GM19324 (cell line): Measurements from ENCODE around the gene IFT74.

ENCODE experiments used
- ATAC-seq: cut with Tn5 transposase; IDR thresholded peaks from one replicate; pipeline ENCODE4 v1.9.1; 2021; ENCODE audit warnings: mild to moderate bottlenecking, moderate library complexity; ENCODE audit not compliant: unreplicated experiment, low FRiP score

Gene IFT74

DNA sequence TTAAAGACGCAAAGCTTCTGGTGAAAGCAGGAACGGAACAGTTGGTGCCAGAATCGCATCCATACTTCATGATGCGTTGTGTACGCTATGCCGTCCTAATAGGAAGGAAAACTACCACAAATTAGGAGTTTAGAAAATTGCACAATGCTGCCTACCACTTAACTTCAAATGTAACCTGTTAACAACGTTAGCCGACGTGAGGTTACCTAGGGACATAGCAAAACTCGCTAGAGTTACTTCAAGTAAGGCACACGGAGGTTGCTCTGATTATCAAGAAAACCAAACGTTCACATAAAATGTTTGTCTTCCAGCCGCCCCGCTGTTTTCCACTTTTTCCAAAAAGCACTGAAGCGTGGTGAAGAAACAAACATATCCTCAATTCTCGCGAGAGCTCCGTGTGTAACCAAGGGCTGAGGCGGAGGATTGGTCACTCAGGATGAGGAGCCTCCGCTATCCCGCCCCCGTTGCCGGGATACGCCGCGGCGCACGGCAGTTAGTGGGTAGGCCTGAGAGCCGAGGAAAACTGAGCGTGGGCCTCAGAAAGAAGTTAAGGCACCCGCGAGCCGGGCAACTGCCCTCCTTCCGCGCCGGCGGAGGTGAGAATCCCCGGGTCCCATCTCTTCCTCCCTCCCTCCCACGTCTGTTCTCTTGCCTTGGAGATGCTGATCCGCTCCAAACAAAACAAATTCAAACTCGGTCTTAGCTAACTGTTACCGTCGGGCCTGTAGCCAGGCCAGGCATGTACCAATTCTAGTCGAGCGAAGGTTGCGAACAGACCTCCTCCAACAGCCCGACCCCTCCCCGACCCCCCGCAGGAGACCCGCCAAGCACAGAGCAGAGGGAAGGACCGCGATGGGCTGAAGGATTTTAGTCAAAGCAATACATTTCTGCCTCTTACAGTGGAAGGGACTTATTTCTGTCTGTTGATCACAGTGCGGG lies at the start of gene IFT74:
Gene IFT74, plus strand, starts transcription at position 492 of the 939 bp plus-strand sequence. CDS start 5,556 bp downstream, outside the sequence.
- ATAC-seq = peak; percentile 100

DNA sequence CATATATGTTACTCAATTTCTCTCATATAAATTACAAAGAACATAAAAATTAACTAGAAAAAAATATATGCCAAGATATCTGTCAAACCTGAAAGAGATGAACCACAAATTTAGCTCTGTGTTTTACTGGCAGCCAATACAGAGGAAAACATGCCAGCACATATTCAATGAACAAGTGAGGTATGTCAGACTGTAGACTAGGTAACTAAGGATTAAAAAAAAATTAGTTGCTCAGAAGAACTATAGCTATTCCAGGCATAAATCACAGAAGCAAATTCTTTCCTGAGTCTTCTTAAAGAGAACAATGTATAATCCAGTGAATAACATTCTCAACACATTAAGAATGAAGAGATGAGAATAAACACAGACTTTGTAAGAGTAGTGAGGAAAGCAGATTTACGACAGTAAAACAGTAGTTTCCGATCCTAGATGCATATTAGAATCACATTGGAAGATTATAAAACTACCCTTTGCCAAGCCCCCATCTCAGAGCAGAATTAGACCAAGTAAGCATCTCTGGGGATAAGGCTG lies 43.0 kb upstream of the IFT74 start:
- ATAC-seq = no peak

DNA sequence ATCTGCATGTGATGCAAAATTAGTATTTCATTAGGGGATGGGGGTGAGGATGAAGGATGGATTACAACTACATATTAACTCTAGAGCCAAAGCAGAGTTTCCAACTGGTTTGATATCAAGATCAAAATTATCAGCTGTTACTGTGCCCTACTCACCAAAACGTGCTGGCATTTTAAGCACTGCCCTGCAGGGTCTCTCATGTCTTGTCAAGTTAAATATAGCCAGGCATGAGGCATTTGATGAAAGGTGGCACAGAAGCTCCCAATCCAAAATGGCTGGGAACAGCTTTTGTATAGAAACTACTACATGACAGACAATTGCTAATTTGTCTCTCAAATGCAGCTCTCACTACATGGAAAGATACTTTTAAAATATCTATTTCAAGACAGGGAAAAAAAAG lies 36.5 kb upstream of the IFT74 start:
- ATAC-seq = no peak

DNA sequence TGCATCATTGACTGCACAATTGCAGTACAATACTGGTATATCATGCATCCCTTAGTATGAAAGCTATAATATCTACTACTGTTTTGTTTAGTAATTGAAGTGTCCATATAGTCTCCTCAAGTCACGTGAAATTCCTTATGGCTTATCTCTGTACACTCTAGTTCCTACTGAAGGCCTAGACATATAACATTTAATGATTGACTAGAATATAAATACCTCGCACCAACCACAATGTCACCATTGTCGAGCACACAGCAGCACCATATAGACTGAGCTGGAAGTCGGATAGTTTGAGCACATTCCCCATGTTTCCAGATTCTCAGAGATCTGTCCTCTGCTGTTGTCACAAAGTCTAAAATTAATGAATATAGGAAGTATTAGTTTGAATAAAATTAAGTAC lies 30.6 kb upstream of the IFT74 start:
- no peak for ATAC-seq

DNA sequence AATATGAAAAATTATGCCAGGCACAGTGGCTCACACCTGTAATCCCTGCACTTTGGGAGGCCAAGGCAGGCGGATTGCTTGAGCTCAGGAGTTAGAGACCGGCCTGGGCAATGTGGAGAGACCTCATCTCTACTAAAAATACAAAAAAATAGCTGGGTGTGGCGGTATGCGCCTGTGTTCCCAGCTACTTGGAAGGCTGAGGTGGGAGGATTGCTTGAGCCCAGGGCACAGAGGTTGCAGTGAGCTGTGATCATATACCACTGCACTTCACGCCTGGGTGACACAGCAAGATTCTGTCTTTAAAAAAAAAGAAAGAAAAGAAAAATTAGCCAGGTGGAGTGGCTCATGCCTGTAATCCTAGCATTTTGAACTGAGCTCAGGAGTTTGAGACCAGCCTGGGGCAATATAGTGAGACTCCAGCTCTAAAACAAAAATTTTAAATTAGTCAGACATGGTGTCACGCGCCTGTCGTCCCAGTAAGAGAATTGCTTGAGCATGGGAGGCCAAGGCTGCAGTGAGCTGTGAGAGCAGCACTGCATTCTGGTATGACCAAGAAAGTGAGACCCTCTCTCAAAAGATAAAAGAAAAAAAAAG lies 27.2 kb upstream of the IFT74 start:
- ATAC-seq = no peak

DNA sequence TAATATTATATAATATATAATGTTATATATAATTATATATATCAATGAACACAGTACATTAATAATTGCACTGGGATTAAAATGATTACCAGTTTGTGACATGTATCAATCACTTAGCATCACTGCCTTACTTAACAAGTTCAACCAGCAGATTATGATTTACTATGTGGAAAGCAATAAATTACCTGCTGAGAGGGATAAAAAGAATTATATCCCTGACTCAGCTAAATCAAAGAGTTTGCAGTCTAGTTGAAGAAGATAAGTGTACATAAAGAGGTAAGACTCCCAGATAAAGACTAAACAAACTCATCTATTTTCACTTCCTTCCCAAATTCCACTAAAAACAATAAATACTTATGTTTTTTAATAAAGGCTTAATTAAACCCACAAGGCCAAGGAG lies 20.4 kb upstream of the IFT74 start:
- no peak for ATAC-seq

DNA sequence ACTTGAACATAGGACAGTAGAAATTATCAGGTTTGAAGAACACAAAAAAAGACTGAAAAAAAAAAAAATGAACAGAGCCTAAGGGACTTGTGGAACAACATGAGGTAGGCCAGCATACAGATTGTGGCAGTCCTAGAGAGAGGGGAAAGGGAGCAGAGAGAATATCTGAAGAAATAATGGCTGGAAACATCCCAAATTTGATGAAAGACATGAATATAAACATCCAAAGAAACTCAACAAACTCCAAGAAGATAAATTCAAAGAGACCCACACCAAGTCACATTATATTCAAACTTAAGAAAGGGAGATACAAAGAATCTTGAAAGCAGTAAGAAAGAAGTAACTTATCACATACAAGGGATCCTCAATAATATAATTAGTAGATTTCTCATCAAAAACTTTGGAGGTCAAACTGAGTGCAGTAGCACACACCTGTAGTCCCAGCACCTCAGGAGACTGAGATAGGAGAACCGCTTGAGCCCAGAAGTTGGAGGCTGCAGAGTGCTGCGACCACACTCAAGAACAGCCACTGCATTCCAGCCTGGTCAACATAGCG lies 18.3 kb upstream of the IFT74 start:
- no peak for ATAC-seq

DNA sequence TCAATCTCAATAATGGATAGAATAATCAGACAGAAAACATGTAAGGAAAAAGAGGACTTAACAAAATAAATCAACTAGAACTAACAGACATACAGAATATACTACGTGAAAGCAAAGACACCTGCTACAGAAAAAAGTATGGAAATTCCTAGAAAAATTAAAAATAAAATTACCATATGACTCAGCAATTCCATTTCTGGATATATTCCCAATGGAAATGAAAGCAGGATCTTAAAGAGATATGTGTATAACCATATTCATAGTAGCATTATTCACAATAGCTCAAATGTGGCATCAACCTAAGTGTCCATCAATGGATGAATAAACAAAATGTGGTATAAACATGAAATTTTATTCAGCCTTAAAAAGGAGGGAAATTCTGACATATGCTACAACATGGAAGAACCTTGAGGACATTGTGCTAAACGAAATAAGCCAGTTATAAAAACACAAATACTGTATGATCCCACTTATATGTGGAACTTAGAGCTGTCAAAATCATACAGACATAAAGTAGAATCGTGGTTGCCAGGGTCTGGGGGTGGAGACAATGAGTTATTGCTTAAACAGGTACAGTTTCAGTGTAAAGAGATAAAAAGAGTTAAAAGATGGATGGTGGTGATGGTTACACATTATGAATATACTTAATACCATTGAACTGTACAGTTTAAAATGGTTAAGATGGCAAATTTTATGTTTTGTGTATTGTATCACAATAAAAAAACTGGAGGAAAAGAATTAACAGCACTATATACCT lies 16.1 kb upstream of the IFT74 start:
- ATAC-seq = no peak

DNA sequence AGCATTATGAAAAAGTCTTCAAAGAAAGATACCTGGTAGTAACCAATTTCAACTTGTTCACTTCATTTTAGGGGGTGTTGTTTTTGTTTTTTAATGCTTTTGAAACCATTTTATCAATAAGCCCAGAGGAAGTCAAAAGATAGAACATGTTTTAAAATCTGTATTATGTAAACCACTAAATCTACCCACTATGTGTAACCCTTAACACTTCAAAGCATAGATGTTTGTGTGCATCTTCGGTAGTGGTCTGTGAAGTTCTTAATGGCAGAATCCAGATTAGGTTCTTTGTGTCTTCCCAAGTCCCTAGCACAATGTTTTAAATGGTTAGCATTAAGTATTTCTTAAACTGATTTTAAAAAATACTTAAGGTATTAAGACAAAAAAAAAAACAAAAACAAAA lies 15.4 kb upstream of the IFT74 start:
- ATAC-seq = no peak

DNA sequence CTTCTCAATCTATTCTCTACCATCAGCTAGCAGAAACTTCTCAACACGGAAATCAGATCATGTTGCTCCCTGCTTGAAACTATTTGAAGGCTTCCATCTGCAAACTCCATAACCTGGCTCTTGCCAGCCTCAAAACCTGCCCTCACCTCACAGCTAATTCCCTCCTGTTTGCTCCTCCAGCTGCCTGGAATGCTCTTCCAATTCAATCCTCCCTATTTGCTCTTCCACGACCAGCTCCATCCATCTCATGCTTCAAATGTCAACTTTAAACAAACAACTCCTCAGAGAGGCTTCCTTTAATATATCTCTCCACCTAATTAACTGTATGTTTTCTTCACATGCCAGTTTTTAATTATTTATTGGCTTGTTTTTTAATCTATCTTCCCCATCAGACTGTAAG lies 10.6 kb upstream of the IFT74 start:
- ATAC-seq = no peak

DNA sequence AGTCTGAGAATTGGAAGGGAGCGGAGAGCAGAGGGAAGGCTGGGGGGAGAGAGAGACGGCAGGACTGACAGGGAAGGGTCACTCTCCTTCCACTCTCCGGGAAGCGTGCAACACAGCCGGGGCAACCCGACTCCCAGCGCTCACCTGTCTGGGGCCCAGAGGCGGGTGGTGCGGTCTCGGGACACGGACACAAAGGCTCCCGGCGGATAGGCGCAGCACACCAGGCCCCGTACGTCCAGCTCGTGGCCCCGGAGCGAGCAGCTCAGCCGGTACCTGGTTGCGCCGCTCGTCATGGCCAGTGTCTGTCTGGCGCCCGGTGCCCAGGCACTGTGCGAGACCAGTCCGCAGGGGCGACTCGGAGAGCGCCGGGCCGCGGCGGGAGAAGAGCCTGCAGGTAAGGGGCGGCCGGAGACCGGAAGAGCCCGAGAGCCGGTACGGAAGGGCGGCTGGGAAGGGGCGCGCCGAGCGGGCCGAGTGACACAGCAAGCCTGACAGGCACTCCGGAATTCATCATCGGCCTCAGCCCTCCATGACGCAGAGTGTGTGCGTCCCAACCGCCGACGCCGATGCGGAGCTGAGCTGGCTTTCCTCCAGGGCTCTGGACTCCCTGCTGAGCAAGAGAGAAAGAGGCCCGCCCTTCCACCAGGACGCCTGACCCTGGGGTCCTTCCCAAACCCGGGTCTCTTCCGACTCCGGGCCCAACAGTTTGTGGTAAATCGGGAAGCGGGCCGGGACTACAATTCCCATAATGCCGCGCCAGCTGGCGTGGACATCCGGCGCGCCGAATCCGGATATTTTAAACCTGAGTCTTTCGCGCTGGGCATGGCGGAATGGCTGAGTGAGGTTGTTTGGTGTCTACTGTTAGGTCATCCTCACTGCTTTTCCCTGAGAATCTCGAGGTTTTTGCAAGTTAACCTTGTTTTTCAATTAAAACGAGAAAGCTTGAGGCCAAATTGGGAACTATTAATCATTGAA lies 9.2 kb upstream of the IFT74 start, which contains the start of gene PLAA:
Gene PLAA, minus strand, starts transcription at position 490 of the 975 bp plus-strand sequence. Its CDS starts 197 bp downstream, at position 293.
- peak; percentile 100 for ATAC-seq

DNA sequence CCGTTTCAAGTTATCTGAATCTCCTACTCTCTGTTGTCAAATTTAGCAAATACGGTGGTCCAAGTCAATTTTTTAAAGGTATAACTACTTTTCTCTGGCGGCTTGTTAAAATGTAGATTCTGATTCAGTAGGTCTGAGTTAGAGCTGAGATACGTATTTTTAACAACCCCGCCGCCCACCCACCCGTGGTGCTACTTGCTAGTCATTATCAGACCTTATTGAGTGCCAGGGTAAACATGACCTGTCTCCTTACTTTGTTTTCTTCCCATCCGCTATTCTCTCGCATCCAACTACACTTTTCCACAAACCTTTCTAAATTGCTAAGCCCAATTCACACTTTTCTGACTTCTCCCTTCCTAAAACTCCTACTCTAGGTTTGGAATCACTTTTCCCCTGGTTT lies 8.5 kb upstream of the IFT74 start:
- ATAC-seq = no peak

DNA sequence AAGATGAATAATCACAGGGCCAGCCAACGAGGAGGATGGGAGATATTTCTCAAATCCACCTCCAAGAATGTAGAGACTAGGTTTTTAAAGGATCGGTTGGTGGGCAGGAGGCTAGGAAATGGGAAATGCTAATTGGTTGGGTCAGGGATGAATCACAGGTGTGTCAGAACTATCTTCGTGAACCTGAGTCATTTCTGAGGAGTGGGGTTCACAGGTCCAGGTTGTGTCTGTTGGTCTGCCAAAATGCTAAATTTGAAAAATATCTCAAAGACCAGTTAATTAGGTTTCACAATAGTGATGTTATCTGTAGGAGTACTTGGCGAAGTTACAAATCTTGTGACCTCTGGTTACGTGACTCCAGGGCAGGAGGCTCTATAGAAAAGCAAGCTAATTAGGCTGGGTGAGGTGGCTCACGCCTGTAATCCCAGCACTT lies 6.6 kb upstream of the IFT74 start:
- no peak for ATAC-seq

DNA sequence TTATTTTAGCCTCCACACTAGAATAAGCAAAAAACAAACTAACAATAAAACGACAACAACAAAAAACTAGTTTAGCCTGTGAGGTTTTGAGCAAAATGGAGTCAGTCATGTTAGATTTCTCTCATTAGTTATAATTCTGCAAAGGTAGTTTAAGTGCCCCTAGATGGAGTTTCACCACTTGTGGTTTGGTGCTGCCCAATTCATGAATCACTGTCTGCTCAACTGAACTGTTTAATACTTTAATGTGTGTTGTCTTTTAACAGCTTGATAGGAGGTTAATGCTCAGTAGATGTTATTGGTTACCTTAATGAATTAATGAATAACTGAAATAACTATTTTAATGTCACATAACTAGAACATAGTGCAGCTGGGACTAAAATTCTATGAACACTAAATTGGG lies 5.7 kb upstream of the IFT74 start:
- no peak for ATAC-seq

DNA sequence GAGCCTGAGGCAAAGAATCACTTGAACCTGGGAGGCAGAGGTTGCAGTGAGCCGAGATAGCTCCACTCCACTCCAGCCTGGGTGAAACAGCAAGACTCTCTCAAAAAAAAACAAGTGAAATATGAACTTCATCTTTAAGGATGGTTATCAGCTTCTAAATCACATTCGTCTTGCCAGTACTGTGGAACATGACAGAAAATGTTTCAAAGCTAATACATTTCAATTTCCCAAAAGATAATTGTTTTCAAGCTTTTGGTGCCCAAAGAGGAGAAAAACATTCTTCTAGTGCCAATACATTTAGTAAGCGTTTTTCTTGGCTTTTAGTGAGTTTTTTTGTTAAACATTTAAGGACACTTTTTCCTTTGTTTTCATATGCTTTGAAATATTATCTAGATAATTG lies 4.4 kb upstream of the IFT74 start:
- no peak for ATAC-seq

DNA sequence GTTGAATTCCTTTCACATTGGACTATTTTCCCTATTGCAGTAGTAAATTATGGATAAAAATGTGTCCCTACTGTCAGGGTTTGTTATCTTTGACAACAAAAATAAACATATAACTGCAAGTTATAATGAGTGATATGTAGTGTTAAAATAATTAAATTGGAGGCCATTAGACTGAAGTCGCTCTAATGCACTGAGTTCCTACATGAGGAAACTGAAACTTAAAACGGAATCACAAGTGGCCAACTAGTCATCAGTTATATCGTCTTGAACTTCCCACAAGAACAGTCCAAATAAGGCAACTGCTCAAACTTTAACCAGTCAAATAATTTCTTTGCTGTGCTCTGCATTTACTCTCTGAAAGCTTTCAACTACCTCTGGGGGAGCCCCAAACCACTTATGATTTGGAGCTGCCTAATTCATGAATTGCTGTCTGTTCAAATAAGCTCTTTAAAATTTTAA lies 2.1 kb upstream of the IFT74 start:
- ATAC-seq = no peak

DNA sequence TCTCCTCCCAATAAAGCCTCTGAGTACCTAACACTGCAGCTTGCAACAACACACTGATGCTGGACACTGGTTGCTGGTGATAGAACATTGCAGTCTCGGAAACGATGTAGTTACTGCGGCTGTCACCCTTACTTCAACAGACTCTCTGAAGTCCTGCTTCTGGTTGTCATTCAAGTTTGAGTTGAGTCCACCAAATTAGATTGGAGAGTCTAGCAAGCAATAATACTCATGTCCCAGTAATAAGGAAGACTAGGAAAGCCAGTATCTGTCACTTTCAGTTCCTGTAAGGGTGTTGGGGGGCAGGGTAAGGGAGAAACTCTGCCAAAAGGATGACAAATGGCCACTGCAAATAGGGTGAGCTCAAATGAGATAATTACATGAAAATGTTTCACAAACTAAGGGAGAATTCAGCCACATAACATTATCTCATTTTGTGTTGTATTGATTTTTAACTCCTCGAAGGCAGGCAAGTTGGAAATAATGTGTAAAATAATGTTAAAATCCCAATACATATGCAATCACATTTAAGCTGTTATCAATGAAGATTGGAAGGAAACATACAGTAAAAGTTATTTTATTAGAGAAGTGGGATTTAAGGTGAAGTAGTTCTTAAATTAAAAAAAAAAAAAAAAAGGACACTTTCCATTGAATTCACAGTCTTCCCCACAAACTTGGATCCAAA lies 849 bp upstream of the IFT74 start:
- no peak for ATAC-seq

DNA sequence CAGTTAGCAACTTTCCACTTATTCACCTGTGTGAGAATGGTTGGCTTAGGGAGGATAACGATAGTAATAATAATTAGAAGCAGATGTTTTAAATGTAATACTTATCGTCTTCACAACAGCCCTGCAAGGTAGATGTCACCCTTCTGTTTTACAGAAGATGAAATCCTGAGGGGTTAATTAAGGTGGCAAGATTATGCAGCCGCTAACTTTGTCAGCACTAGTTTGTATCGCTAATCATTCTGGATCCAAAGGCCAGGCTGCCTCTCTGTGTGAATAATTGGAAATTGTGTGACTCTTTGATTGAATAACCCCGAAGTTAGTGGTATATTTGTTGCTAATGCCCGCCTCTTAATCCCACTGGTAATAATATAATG lies 635 bp downstream of the IFT74 start:
- ATAC-seq = no peak

DNA sequence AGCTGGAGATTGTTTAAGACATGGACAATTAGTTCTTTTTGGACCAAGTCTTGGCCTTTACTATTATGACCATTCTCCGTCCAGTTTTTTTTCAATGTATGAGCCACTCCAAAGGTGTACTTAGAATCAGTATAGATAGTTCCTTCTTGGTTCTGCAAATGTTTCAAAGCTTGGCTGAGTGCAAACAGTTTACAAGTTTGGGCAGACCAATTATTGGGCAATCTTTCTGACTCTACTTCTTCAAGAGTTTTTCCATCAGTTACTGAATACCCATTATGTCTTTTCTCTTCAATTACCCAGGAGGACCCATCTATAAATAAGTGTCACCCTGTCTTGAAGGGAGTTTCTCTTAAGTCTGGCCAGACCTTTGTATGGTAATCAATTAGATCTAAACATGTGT lies 15.5 kb downstream of the IFT74 start:
- no peak for ATAC-seq
